GM12801 (cell line): ENCODE measurements around the gene SFRP5.

Experiments
- CTCF ChIP-seq: IDR thresholded peaks from one replicate; pipeline ENCODE4 v1.5.1; 2011; ENCODE audit warnings: control low read depth; ENCODE audit not compliant: insufficient read length; ENCODE audit errors: extremely low read depth

SFRP5 gene

DNA sequence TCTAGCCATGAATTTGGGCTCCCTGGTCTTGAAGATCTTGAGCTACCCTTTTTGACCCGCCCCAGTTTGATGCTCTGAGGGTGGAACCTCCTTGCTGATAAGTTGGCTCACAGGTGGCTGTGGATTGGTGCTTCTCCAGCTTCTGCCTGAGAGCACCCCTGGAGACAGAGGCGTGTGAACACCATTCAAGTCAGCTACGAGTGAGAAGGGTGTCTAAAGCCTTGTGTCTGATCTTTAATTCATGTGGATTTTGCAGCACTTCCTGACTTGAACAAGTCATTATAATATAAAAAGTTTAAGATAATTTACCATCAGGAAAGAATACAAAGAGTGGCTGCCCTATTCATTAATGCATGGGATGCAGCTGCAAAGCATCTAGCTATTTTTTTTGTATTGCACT is 40.2 kb upstream of the SFRP5 start:
- TF ChIP-seq CTCF, result no peak

DNA sequence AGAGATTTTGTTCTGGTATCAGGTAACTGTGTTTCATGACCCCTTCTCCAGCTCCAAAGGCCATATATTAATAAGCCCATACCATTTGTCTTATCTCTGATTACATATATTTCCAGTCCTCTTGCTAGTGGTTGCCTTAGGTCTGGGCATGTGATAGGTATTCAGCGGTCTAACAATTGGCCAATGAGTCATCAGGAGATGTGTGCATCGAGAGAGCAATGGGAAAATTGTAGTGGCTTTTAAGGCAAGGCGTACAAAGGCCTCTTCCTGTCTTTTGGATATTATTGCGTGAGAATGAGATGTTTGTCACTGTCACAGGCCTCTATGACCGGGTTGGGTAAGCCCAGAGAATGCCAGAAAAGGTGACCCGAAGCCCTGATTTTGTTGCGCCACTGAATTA is 38.6 kb upstream of the SFRP5 start:
- TF ChIP-seq CTCF, result no peak

- no peak for TF ChIP-seq CTCF
These were observed 34.1 kb upstream of the SFRP5 start for GRCh38 chr10:97805949-97806348.

- TF ChIP-seq CTCF, result no peak
These were observed 33.5 kb upstream of the SFRP5 start for GRCh38 chr10:97805096-97805884.

DNA sequence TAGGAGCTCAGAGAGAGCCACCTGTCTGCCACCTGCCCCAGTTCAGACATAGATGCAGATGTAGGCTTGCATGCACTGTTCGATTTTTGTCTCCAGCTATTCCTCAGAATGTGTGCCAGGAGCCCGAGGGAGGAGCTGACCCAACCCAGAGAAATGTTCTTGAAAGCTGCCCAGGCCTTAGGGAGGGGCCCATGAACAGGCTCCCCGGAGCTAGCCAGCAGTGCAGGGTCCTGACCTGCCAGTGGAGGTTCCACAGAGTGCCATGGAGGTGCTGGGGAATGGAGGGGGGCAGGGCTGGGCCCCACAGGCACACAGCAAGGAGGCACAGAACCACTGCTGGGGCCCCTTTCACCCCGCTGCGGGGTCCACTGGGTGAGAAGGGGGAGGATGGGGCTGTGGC is 29.6 kb upstream of the SFRP5 start:
- no peak for TF ChIP-seq CTCF

GRCh38 chr10:97800474-97800873 is 28.7 kb upstream of the SFRP5 start:
- TF ChIP-seq CTCF, result no peak

DNA sequence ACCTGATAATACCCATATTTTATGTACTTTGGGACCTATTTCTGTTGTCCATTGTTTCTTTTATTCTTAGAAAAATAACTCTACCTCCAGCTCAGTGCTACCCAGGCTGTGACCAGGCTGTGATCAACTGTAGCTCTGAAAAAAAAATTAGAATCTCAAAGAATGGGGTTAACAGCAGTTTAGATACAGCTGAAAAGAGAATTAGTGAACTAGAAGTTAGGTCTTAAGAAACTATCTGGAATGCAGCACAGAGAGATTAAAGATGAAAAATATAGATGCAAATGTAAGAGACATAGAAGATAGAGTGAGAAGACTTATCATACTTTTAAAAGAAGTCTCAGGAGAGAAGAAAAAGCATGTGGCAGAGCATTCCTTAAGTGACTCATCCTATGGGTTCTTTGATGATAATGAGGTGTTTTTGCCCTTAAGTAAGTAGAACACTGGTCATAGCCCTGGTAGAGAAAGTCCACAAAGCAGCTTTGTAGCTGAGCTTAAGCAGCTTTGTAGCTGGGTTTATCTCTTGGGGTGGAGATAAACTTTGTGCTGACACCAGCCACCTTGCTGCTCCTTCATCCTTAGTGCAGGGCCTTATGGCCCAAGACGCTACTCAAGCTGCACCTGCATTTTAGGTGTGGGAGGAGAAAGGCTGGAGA is 27.3 kb upstream of the SFRP5 start:
- TF ChIP-seq CTCF, result no peak
